HG03575 (cell line): Measurements from ENCODE around the gene PRKCA.

ENCODE experiments used
- ATAC-seq: cut with Tn5 transposase; IDR thresholded peaks from one replicate; pipeline ENCODE4 v1.9.1; 2021; ENCODE audit not compliant: unreplicated experiment, insufficient number of reproducible peaks, low FRiP score; ENCODE audit errors: extremely low read depth

Gene PRKCA

GRCh38 chr17:66371561-66371960, 69.1 kb downstream of the PRKCA start:
- no peak for ATAC-seq

- no peak for ATAC-seq
Observed at GRCh38 chr17:66372182-66372581, 69.8 kb downstream of the PRKCA start.

GRCh38 chr17:66373079-66373478, 70.7 kb downstream of the PRKCA start:
- ATAC-seq, result no peak

- no peak for ATAC-seq
Observed at GRCh38 chr17:66373944-66374817, 71.8 kb downstream of the PRKCA start.

- ATAC-seq, result no peak
Observed at GRCh38 chr17:66375121-66375520, 72.7 kb downstream of the PRKCA start.

- ATAC-seq, result no peak
Observed at GRCh38 chr17:66378296-66378695, 75.9 kb downstream of the PRKCA start.

GRCh38 chr17:66379544-66379943, 77.1 kb downstream of the PRKCA start:
- ATAC-seq, result no peak

- no peak for ATAC-seq
Observed at GRCh38 chr17:66379996-66380395, 77.6 kb downstream of the PRKCA start.

- no peak for ATAC-seq
Observed at GRCh38 chr17:66381701-66382362, 79.4 kb downstream of the PRKCA start.

GRCh38 chr17:66383333-66383732, 80.9 kb downstream of the PRKCA start:
- no peak for ATAC-seq

- no peak for ATAC-seq
Observed at GRCh38 chr17:66386498-66387351, 84.3 kb downstream of the PRKCA start.

GRCh38 chr17:66387392-66387981, 85.1 kb downstream of the PRKCA start:
- no peak for ATAC-seq

- no peak for ATAC-seq
Observed at GRCh38 chr17:66392783-66393437, 90.5 kb downstream of the PRKCA start.

- ATAC-seq, result no peak
Observed at GRCh38 chr17:66395961-66396360, 93.5 kb downstream of the PRKCA start.

- no peak for ATAC-seq
Observed at GRCh38 chr17:66397486-66397885, 95.1 kb downstream of the PRKCA start.

- no peak for ATAC-seq
Observed at GRCh38 chr17:66398059-66398458, 95.6 kb downstream of the PRKCA start.

GRCh38 chr17:66398617-66399016, 96.2 kb downstream of the PRKCA start:
- no peak for ATAC-seq

GRCh38 chr17:66399441-66399840, 97.0 kb downstream of the PRKCA start:
- no peak for ATAC-seq
